Loucy (cell line): ENCODE results near the gene KANSL1.

Source experiments
- CTCF ChIP-seq: fragments of 200-600 bp; sonication (generic); conservative IDR thresholded peaks from 2 replicates; pipeline ENCODE4 v1.5.1; 2014; ENCODE audit warnings: mild to moderate bottlenecking, antibody characterized with exemption, low read length
- EZH2phosphoT487 ChIP-seq: fragments of 200-600 bp; IDR thresholded peaks from 2 replicates; pipeline ENCODE4 v1.6.1; 2018; ENCODE audit warnings: antibody characterized with exemption, mild to moderate bottlenecking, moderate library complexity, borderline replicate concordance

GRCh38 chr17:45986056-45986455, 207.2 kb downstream of the KANSL1 start:
- no peak for TF ChIP-seq CTCF
- no peak for TF ChIP-seq EZH2phosphoT487
